ENCODE data around the gene EBPL. TPM values are rescaled to one million over a fixed set of nuclear protein-coding genes. Genes with fewer than 3 reads are reported as not detected.

Gene EBPL
- polyA plus RNA-seq, 2 of the 4 experiments (the other 2 are of a cell fraction) = 53.1 to 95.0 TPM

- TF ChIP-seq RAD21 (conservative IDR thresholded peaks at IDR 0.05 in 1 of 2, IDR thresholded peaks at IDR 0.05 in 1 of 2) (no peak), KDM1A (IDR thresholded peaks at IDR 0.05; ENCODE audit: low read depth) (no peak), EP300 (IDR thresholded peaks at IDR 0.05) (no peak), RFX5 (IDR thresholded peaks at IDR 0.05) (no peak), CBX2 (IDR thresholded peaks at IDR 0.05; ENCODE audit: borderline replicate concordance, low read depth) (no peak), RARB (CRISPR knock-in tag; IDR thresholded peaks at IDR 0.05) (no peak), RCOR1 (IDR thresholded peaks at IDR 0.05; ENCODE audit: low read depth, low read length) (no peak), ZC3H11A (IDR thresholded peaks at IDR 0.05) (no peak), HEYL (CRISPR knock-in tag; IDR thresholded peaks at IDR 0.05) (no peak), FOSL2 (IDR thresholded peaks at IDR 0.05) (no peak), FOSL2 (CRISPR knock-in tag; IDR thresholded peaks at IDR 0.05) (no peak), GATA3 (IDR thresholded peaks at IDR 0.05; ENCODE audit: borderline replicate concordance) (no peak), FOXS1 (CRISPR knock-in tag; IDR thresholded peaks at IDR 0.05) (no peak), SREBF2 (IDR thresholded peaks at IDR 0.05) (no peak), FOSB (CRISPR knock-in tag; IDR thresholded peaks at IDR 0.05) (no peak), JUN (IDR thresholded peaks at IDR 0.05) (peak in 1 of 2 experiments; percentile 31; a peak in 1 of 5 replicates), CBX8 (IDR thresholded peaks at IDR 0.05) (no peak), PHF8 (IDR thresholded peaks at IDR 0.05; ENCODE audit: borderline replicate concordance, low read depth) (no peak), SMC3 (IDR thresholded peaks at IDR 0.05) (no peak), MAZ (IDR thresholded peaks at IDR 0.05; ENCODE audit: borderline replicate concordance, low read depth, low read length) (no peak), POLR2A (IDR thresholded peaks at IDR 0.05; ENCODE audit: low read length) (peak; percentile 70), BCL3 (IDR thresholded peaks at IDR 0.05) (0 out of 3 replicates have a peak, but pooled peaks have one; percentile 27), CTCF (IDR thresholded peaks at IDR 0.05) (no peak), POLR2AphosphoS2 (conservative IDR thresholded peaks at IDR 0.05; ENCODE audit: low read length) (0 out of 2 replicates have a peak, but pooled peaks have one; percentile 54), NFE2L2 (conservative IDR thresholded peaks at IDR 0.05; ENCODE audit: low read length) (no peak), ZSCAN20 (CRISPR knock-in tag; IDR thresholded peaks at IDR 0.05) (no peak), MAFK (IDR thresholded peaks at IDR 0.05; ENCODE audit: partially characterized antibody) (peak; percentile 14), TFCP2L1 (CRISPR knock-in tag; IDR thresholded peaks at IDR 0.05) (no peak)
- TF ChIP-seq, protein P1, sequence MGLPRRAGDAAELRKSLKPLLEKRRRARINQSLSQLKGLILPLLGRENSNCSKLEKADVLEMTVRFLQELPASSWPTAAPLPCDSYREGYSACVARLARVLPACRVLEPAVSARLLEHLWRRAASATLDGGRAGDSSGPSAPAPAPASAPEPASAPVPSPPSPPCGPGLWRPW (IDR thresholded peaks at IDR 0.05) = no peak
These were observed at the start of gene EBPL (continued) for GRCh38 chr13:49690995-49691784.

GRCh38 chr13:49740870-49741269 is 49.6 kb upstream of the EBPL start:
- no peaks in the 10 kb centered on the region for H3K9me3 ChIP-seq
- ChIA-PET CTCF (no interaction called here), POLR2A (no interaction called here)
- peaks cover 6% of the 10 kb centered on the region; the same call in 1 of the 3 replicates for H3K4me1 ChIP-seq
- no peak overlapping the region for H3K4me3 ChIP-seq
- FAIRE-seq (no peak), DNase-seq (ENCODE audit: low read depth in 1 of 2, low spot score in 1 of 2) (no peak), ATAC-seq (no peak)
- WGBS (ENCODE audit: missing lambda C conversion rate) = 79% methylated on average over 2 of the region's 2 CpGs
- H3K27ac ChIP-seq = no peak overlapping the region
- no peak overlapping the region for H3K4me2 ChIP-seq
- TF ChIP-seq, protein P2, sequence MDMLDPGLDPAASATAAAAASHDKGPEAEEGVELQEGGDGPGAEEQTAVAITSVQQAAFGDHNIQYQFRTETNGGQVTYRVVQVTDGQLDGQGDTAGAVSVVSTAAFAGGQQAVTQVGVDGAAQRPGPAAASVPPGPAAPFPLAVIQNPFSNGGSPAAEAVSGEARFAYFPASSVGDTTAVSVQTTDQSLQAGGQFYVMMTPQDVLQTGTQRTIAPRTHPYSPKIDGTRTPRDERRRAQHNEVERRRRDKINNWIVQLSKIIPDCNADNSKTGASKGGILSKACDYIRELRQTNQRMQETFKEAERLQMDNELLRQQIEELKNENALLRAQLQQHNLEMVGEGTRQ (IDR thresholded peaks at IDR 0.05) = no peak
- no peak for TF ChIP-seq MAFK (IDR thresholded peaks at IDR 0.05; ENCODE audit: partially characterized antibody)
- no peak for TF ChIP-seq CBX2 (IDR thresholded peaks at IDR 0.05; ENCODE audit: borderline replicate concordance, low read depth)
- no peak for TF ChIP-seq NFE2L2 (conservative IDR thresholded peaks at IDR 0.05; ENCODE audit: low read length)
- no peak for TF ChIP-seq E2F6 (IDR thresholded peaks at IDR 0.05; ENCODE audit: borderline replicate concordance, low read depth)
- no peak for TF ChIP-seq CHD2 (IDR thresholded peaks at IDR 0.05; ENCODE audit: low read length, partially characterized antibody)
- no peak for TF ChIP-seq ELK1 (IDR thresholded peaks at IDR 0.05; ENCODE audit: low read depth, low read length)
- no peak for TF ChIP-seq MAZ (IDR thresholded peaks at IDR 0.05; ENCODE audit: borderline replicate concordance, low read depth, low read length)
- TF ChIP-seq CTCF (IDR thresholded peaks at IDR 0.05) = no peak

Measured in A549 (cell line).